HL-60 (cell line): ENCODE measurements around the gene SOWAHA.

Source experiments
- CTCF ChIP-seq: IDR thresholded peaks from one replicate; pipeline ENCODE4 v1.5.1; 2011; ENCODE audit warnings: low read length, control low read depth, inconsistent platforms; ENCODE audit not compliant: insufficient read depth
- GABPA ChIP-seq: IDR thresholded peaks from 2 replicates; pipeline ENCODE4 v1.6.1; 2012; ENCODE audit warnings: low read depth
- REST ChIP-seq: IDR thresholded peaks from 2 replicates; pipeline ENCODE4 v1.6.1; 2012; ENCODE audit warnings: low read depth; ENCODE audit not compliant: insufficient replicate concordance

GRCh38 chr5:132770476-132771159, 42.5 kb upstream of the SOWAHA start:
- no peak for TF ChIP-seq REST
- no peak for TF ChIP-seq CTCF
- TF ChIP-seq GABPA, result no peak
